ENCODE results near the gene MICAL2.

The MICAL2 gene

DNA sequence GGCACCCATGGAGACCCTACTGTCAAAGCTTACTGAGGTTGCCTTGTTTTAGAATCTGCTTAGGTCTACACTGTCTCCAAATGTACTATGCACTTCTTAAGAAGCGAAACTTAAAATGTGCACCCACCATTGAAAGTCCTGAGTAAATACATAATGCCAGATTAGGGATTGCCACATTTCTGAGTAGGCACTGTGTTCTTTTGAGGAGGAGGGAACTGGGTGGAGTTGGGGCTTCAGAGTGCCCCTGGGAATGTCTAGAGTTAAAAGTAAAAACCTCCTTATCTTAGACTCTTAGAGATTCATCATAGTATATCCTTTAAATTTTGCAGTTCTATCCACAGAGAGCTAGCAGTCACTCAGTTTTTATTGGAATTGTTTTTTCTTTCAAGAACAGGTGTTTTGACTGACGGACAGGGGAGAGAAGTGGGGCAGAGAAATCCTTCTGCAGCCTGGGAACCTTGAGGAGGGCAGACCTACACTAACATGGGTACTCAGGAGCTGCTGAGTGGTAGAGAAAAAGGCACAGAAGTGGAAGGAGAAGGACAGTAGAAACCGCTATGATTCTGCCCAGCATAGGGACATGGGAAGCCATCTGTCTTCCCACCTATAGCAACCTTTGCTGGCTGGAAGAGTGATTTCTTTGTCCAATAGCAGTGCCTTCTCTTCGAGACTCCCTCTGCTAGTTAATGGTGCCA, 33.4 kb upstream of the MICAL2 start:
- DNase-seq: no peak

GRCh38 chr11:12077535-12078280, 32.7 kb upstream of the MICAL2 start:
- no peak for DNase-seq

GRCh38 chr11:12079726-12080556, 30.4 kb upstream of the MICAL2 start:
- DNase-seq: no peak

DNA sequence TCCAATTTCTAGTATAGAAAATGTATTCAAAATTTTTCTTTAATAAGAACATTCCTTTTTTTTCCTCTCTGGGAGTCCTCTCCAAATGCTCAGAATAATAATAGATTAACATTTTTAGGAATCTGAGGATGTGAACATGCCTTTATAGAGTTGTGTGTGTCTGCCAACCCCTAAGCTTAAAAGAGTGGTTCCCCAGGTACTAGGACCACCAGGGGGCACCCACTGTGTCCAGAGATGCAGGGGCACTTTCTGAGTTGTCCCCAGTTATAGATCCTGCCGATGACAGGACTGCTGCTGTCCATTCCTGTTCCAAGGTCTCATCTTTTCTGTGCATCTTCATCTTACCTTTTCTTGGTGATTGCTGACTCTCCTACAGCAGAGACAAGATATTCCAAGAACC, 27.0 kb upstream of the MICAL2 start:
- DNase-seq: no peak

DNA sequence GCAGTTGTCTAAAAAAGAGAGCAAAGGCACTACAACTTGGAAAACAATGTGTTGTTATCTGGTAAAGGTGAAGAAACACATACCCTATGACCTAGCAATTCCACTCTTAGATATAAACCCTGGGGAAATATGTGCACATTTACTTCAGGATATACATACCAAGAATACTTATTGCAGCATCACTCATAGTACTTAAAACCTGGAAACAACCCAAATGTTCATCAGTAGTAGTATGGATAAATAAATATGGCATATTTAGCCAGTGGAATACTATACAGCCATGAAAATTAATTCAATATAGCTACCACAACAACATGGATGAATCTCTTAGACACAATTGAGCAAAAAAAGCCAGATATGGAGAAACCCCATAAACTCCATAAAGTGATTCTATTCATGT, 26.1 kb upstream of the MICAL2 start:
- DNase-seq: no peak

- DNase-seq: no peak
These were observed 24.8 kb upstream of the MICAL2 start for GRCh38 chr11:12085371-12086251.

- DNase-seq: no peak
These were observed 23.9 kb upstream of the MICAL2 start for GRCh38 chr11:12086271-12087074.

DNA sequence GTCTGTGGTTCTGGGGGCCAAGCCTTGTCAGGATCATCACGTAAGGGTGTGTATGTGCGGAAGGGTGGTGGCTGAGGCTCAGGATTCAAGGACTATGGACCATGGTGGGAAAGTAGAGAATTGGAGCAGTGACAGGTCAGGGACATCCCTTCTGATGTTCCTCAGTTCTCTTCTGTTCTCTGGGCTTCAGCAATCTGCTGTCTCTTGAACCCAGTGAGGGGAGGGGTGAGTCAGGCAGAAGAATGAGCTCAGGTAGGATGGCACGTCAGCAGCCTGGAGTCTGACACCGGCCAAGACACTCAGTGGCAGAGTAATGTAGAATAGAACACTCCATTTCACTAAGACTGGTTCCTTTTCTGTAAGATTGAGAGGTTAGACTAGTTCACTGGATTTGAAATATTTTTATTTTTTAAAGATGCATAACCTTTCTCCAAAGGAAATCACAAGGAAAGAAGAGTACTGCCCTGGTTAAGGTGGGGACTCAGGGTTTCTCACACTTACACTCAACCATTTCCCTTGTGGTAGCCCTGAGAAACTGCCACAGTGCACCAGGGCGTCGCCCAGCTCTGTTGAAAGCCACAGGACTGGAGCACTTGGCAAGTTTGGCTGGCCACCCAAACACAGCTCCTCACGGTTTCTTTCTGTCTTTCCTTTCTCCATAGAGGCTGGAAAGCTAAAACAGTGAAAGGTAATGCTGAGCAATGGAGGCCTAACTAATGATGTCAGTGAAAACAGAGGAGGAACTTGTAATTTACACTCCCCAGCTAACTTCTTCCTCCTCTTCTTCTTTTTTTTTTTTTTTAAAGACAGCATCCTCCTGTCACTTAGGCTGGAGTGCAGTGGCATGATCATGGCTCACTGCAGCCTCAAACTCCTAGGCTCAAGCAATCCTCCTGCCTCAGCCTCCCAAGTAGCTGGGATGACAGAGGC, 23.1 kb upstream of the MICAL2 start:
- peak; percentile 73 for DNase-seq

DNA sequence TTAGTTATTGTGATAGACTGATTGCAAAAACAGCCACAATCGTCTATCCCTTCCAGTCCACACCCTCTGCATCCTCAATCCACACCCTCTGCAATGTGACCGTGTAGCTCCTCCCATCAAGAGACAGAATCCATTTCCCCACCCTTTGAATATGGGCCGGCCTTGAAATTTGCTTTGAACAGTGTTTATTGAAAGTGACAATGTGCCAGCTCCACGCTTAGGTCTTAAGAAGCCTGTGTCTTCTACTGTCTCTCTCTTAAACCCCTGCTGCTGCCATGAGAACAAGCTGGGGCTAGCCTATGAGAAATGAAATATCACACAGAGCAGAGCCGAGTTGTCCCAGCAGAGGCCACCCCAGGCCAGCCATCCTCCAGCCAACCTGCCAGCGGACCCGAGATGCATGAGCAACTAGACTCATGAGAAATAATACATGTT, 22.3 kb upstream of the MICAL2 start:
- no peak for DNase-seq

DNA sequence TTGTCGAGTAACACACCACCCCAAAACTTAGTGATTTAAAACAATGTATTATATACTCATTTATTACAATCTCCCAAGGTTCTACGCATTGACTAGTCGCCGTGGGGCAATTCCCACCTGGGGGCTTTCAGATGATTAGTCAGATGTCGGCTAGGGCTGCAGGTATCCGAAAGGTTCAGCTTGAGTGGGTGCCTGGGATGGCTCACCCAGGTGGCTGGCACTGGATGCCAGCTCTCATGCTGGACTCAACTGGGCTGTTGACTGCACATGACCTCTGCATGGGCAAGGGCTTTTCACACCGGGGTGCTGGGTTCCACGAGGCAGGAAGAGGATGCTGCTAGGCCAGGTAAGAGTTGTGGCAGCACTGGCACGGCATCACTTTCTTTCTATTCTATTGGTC, 21.9 kb upstream of the MICAL2 start:
- no peak for DNase-seq

DNA sequence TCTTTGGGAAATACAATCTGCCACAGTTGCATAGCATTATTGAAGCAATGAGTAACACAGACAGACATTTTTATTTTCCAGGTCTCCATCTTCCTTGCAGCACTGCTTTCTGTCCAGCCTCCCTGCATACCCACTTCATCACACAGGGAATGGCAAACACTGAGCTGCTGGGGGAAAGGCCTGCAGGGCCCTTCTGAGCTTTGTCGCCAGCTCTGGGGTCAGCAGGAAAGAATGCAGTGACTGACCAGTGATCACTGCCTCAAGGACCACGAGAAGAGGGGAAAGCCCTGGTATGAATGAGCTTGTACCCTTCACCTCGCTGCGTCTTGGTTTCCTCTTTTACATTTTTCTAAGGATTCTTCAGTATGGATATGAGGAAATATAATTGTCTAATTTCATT, 21.3 kb upstream of the MICAL2 start:
- no peak for DNase-seq

DNA sequence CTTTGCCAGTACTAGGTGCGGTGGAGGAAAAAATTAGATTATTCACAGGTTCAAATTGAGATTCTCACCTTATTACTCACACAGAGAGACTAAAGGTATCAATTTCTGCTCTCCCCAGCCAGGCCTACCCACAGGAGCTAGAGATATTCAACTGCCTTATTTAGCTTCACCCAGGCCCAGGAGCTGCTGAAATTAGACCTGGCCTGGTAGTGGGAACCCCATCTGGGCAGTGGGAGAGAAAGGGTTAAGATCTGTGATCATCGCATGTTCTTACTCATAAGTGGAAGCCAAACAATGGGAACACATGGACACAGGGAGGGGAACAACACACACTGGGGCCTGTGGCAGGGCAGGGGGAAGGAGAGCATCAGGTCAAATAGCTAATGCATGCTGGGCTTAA, 20.9 kb upstream of the MICAL2 start:
- no peak for DNase-seq

DNA sequence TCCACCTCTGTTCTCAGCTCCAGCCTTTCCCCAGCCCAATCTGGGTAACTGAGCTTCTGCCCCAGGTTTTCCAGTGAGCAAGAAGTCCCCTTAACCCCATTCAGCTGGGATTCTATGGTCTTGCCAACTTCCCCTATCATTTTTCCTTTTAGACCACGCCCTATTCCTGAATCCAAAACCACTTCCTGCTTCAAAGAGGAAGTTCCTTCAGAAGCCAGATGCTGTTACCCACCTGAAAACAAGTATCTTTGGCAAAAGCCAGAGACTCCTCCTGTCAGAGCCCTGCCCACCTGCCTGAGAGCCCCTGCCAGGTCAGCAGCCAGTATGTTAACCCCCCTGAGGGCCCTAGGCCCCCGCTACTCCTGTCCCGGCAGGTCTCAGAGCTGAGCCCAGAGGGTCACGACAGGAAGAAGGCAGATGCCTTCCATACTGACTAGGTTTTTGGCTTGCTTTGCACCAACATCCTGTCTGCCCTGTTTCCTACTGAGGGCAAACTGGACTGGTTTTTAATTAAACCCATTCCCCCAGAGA, 20.3 kb upstream of the MICAL2 start:
- peak; percentile 60 for DNase-seq

DNA sequence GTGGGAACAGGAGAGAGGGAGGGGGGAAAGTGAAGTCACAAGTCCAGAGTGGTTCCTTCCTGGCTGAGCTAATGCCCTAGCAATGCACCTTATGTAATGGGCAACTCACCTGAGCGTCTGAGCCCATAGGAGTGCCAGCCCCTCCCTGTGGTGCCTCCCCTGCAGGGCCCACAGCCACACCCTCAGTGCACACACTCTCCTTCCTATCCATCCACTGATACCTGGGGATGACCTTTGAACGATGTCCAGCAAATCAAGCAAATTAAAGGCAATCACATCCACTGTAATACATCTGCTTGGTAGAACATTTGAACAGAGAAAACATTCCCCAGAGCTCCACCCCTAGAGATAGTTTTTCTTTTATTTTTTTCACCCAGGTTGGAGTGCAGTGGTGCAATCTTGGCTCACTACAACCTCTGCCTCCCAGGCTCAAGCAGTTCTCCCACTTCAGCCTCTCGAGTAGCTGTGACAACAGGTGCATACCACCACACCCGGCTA, 19.6 kb upstream of the MICAL2 start:
- peak; percentile 33 for DNase-seq

DNA sequence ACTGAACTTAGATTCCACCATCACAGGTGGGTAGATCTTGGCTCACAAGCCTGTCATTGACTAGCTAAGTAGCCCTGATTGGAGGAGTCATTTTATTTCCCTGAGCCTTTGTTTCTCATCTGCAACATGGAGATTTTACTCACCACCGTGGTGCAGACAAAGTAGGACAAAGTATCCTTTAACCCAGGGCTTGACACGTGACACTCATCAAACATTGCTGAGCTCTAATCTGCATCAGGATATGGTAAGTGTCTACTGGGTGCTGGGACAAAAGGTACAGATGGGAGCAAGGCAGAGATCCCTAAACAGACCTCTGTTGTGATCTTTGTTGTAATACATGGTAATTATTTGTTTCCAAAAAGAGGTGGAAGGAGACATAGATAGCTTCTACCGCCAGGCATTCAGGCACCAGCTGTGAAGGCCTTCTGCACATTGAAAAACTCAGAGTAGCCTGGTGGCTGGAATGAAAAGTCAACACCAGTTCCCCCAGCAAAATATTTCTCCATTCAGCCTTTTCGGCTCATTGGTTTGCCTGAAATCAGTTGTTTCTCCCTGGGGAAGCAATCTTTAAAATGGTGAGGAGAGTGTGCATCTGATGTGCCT, 18.3 kb upstream of the MICAL2 start:
- DNase-seq: no peak

DNA sequence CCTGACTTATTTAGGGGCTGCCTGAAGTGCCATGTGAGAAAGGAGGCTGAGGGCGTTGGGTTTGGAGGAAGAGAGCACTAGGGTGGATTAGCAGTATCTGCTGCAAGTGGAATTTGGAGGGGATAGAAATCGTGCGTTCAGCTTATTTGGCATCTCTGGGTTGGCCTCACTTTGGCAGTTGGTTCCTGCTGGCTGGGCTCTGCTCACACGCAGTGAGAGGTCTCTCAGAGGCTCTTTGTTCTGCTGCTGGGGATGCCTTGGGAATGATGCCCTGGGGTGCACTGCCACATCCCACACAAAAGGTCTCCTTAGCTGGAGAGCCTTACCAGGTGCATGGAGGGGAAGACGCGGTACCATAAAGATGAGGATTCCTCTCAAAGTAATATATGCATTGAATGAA, 17.7 kb upstream of the MICAL2 start:
- DNase-seq: peak; percentile 16

DNA sequence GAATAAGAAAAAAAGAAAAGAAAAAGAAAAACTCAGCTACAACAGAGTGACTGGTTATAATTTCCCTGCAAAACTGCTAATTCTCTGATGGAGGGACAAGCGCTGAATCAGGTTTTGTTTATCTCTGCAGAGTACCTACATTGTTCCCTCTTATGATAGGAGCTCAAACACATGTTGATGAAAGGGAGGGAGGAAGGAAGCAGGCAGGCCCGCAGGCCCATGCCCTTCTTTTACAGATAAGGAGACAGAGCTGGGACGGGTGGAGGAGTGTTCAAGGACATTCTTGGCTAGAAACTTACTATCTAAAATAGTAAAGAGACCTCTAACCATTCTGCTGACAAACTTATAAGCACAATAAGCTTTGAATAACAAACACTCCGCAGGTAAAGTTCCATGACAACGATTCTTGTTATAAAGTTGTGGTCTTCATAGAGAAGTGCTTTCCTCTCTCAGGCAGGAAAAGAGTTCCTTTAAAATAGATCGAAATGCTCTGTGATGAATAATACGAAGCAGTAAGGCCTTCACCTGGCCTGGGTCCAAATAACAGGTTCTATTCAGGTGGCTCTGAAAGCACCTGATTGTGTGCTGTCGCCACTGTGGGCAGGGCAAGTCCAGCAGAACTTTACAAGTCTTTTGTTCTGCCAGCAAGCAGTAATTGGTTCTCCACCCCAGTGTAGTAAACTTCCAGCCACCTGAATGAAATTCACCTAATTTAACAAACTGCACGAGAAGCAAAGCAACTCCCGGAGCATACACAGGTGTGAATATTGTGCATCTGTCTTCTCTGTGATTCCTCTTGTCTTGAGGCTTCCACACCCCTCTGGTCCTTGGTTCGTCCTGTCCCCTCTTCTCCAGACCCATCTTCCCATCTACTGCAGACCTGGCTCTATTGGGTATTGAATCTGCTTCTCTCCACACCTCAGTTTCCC, 15.3 kb upstream of the MICAL2 start:
- peak; percentile 9 for DNase-seq

- DNase-seq: no peak
These were observed 13.2 kb upstream of the MICAL2 start for GRCh38 chr11:12097219-12097618.

DNA sequence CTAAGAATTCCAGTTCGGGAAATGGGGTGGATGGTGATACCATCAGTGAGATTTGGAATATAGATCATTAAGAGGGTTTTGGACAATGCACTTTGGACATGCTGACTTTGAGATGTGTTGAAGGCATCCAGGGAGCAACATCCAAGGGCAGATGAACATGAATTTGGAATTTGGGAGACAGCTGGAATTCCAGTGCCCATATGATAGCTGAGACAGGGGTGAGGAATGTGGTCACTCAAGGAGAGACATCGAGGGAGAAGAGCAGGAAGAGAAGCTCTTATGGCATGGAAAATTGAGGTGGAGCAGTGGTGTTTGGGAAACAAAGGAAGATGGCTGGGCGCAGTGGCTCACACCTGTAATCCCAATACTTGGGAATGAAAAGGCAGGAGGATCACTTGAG, 11.8 kb upstream of the MICAL2 start:
- peak; percentile 1 for DNase-seq
